Hematopoietic multipotent progenitor cell treated with erythropoietin and hydrocortisone succinate and interleukin-3 and kit ligand, for 15 days (in vitro differentiated cells): ENCODE data around the gene IFNLR1.

Experiments used
- DNase-seq: peaks from one replicate; pipeline ENCODE4 v3.0.0-alpha.2; 2015; ENCODE audit warnings: low spot score

The IFNLR1 gene

DNA sequence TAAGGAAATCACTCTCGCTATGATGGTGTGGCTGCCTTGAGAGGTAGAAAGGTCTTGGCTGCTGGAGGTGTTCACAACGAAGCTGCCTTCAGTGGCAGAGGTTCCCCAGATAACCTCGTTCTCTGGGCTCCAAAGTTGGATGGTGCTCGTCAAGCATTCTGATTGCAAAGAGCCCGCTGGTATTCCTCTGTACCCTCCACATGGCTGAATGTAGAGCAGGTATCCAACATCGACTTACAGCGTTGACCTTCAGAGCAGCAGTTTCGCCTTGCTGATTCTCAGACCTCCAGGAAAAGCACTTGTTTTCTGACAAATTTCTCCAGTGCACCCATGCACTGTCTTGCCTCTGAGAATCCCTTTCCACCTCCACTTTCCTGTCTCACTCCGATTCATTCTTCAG, 39.9 kb downstream of the IFNLR1 start:
- no peak for DNase-seq

DNA sequence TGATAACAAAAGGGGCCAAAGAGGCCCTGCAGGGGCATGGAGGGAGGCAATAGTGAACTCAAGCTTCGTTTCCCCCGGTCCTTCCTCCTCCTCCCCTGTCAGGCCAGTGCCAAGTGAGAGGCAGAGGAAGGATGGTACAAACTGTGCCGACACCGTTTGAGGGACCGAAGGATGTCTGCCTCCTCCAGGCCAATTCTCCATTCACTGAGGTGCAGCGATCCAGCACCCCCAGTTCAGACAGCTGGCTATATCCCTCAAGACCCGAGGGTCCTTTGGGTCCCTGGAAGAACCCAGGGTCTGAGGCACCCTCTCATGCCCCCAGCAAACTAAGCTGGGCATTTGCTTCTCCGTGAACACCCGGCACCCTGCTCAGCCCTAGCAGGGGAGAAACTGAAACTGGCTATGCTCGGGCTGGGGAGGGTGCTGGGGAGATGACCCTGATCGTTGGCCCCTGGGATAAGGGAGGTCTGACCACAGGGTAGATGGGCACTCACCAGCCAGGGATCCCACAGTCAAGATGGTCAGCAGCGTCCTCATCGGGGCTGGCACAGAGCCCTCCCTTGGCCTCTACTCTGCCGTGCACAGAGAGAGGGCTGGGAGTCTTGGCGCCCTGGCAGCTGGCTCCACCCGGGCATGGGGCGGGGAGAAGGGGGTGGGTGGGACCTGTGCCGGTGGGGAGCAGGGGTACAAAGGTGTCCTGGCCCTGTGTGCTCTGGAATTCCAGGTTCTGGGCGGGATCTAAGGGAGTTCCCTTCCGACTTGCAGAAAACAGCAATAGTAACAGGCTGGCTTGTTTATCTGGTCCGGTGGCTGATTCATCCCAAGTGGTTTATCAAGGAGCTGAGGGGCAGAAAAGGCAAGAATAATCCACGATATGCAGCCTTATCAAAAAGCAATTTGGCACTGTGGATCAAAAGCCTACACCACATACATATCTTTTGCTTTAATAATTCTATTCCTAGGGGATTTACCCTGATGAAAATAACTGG, 44.2 kb downstream of the IFNLR1 start, which contains the start of gene IL22RA1:
Gene IL22RA1 (minus strand): TSS at position 595 of the 989 bp plus-strand sequence. CDS start 58 bp downstream, at position 537.
- DNase-seq = no peak

DNA sequence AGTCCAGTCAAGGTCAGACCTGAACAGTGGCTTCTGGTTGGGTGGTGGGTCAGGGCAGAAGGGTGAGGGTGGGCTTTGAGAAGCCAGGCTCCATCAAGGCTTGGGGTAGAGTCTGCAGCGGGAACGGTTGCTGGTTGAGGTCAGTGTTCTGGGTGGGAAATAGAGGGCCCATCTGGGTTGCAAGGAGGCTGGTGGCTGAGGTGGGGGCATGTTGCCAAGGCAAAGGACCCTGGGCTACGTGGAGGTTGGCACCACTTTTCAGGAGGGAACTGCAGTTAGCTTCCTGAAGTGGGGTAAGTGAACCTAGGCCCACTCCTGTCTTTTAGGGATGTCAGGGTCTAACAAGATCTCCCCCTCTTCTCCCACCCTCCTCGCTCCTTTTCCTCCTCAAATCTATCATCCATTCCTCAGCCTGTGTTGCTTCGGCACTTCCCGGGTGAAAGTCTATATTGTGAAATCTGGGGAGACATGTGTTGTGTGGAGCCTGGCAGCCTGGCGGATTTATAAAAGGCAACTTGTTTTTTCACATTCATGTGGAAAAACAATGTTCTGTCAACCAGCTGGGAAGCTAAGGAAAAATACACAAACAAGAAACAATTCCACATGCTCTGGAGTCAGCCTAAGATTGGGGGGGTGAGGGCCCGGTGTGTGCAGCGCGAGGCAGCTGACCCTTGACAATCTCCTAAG, 45.6 kb downstream of the IFNLR1 start:
- no peak for DNase-seq

DNA sequence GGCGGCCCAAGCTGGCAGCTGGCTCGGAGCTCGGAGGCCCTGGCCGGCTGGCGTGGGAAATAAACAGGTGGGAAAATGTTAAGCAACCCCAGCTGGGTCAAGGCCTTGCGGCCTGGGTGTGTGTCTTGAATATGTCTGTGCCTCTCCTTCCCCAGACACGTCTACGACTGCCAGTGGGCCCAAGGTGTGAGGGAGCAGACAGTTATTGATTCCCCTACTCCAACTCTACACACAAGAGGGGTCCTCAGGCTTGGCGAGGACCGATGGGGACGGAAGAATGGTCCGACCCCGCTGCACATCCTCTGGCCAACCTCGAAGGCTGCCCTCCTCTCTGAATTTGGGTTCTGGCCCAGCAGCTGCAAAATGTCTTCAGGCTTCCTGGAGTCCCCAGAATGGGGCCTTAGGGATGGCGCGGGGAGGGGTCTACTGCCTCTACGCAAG, 46.3 kb downstream of the IFNLR1 start:
- no peak for DNase-seq

DNA sequence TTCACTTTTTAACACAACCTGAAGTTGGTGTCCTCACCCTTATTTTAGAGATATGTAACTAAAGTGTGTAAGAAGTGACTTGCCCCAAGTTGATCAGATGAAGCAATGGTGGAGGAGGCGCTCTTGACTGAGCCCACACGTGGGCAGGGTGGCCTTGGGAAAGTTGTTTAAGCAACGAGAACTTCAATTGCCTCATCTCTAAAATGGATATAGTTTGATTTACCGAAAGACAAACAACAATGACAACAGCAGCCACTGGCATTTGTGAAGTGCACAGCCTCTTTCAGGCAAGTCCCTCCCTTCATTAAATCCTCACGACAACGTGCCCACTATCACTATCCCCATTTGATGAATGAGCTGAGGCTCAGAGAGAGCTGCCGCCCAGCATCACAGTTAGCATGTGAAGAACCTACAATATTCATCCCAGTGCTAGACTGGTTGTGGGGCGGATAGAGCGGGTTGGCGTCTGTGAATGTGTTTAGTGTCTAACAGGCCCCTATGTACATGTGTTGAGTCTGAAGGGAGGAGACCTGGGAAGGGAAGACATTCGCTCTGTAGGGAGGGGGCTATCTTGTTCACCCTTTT, 47.2 kb downstream of the IFNLR1 start:
- DNase-seq = no peak

DNA sequence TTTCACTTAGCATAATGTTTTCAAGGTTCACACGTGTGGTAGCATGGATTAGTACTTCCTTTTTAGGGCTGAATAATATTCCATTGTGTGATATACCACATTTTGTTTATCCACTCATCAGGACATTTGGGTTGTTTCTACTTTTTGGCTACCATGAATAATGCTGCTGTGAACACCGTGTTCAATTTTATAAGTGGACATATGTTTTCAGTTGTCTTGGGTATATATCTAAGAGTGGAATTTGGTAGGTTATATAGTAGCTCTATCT, 47.9 kb downstream of the IFNLR1 start:
- DNase-seq = no peak

DNA sequence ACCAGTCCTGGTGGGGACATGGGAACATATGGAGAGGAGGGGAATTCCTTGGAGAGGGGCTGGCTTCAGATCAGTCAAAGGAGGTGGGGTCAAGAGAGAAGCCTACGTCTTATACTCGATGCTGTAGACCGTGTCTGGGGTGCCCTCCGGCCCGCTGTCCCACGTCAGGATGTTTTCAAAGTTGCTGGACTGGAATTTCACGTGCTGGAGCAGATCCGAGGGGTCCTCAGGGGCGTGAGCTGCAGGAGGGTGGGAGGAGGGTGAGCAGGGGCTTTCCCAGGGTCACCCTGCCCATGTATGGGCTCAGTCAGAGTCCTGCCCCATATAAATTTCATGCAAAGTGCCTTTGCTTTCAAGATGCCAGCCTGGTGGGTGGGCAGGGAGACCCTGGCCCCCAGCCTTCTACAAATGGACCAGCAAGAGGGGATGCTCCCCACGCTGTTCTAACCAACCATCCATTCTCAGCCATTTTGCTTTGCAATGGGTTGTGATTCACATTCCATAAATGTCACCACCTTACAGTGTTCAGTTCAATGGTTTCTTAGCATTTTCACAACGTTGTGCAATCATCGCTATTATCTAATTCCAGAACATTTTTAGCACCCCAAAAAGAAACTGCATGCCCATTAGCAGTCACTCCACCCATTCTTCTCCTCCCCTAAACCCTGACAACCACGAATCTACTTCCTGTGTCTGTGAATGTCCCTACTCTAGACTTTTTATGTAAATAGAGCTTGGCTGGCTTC, 48.4 kb downstream of the IFNLR1 start:
- no peak for DNase-seq

DNA sequence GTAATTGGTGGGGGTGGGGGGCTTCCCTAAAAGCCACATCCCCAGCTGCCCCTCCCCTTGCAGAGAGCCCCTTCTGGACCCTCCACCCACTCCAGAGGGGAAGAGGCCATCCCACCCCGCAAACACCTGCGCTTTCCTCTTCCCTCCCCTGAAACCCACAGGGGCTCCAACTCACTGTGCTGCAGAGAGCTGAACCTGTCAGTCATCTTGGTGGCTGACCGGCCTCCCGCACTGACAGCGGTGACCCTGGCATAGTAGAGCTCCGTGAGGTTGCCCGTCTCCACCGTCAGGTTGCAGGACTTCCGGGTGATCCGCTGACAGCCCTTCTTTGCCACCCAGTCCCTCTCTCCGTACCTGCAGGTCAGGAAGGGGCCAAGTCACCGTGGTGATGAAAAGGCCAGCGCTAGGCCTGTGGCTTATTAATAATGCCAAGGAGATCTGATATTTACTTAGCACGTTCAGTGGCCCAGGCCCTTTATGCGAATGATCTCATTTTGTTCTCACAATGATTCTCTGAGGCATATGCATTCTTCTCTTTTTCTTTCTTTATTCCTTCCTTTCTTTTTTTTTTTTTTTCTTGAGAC, 50.0 kb downstream of the IFNLR1 start:
- no peak for DNase-seq

DNA sequence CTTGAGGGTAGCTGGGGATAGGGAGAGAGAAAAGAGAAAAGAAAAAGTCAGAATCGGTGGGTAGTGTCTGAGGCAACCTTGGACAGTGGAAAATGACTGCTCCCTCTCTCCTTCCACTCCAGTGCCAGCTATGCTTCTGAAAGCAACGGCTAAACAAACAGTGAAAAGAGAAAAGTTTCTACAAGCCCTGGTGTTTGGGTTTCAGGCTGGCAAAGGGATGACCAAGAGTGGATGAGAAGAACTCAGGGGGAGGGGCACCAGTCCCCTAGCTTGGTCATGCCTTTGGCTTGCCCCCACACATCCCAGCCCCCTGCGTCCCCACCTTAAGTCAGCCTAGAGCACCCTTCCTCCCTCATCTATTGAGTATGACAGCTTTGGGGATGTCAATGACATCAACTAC, 52.7 kb downstream of the IFNLR1 start:
- no peak for DNase-seq

DNA sequence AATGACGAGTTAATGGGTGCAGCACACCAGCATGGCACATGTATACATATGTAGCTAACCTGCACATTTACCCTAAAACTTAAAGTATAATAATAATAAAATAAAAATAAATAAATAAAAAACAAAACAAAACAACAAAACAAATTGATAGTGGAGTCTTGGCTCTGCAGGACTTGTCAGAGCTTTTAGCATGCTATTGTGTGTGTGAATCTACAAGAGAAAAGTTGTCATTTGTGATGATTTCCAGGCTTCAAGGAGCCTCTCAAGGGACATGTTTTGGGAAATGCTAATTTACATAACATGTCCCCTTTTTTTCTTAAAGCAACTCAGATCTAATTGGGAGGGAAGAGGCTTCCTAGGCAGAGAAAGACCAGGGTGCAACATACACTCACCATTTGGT, 53.3 kb downstream of the IFNLR1 start:
- no peak for DNase-seq

DNA sequence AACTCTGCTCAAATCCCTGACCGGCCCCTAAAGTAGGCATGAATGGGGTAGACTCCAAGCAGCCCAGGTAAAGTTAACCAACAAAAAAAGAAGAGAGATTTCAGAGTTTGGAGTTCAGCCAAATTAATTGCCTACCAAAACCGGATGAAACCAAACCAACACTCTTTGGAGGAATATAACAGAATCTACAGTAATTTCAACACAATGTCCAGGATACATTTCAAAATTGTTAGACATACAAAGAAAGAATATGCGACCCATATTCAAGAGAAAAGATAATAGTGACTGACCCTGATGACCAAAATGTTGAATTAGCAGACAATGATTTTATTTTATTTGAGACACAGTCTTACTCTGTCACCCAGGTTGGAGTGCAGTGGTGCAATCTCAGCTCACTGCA, 56.7 kb downstream of the IFNLR1 start:
- DNase-seq = no peak

DNA sequence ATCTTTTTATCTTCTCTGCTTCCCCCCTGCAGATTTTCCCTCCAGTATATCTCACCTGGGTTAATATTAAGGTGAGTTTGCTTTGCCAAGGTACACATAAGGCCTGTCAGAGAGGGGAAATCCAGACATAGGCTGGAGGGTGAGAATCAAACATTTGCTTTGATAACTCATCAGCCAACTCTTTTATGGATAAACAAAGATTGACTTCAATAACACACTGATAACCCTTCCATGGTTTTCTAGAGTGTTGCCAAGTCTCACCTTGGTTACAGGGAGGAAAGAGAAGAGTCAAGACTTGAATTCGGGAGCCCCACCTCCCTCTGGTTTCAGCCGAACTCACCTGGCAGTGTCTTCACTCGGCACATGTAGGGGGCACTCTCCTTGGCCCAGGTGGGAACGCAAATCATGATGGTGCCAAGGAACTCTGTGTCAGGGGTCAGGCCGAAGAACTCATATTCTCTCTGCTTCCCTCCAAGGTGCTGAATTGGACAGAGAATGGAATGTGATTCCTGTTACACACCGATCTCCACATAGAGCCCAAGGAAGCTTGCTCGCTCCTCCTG, 59.2 kb downstream of the IFNLR1 start:
- DNase-seq = no peak

DNA sequence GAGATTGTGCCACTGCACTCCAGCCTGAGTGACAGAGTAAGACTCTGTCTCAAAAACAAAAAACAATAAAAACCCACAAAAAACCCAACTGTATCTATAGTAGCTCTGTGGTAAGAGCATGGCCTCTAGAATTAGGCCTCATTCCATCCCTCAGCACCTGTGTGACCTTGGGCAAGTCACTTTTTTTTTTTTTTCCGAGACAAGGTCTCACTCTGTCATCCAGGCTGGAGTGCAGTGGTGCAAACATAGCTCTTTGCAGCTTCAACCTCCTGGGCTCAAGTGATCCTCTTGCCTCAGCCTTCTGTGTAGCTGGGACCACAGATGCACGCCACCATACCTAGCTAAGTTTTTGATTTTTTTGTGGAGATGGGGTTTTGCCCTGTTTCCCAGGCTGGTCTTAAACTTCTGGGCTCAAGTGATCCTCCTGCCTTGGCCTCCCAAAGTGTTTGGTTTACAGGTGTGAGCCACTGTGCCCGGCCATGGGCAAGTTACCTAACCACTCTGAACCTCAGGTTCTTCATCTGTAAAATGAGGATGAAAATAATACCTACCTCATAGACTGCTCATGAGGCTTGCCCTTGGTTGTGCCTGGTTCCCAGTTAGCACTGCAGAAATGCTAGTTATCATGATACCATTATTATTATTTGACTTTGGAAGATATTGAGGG, 59.8 kb downstream of the IFNLR1 start:
- DNase-seq = no peak

DNA sequence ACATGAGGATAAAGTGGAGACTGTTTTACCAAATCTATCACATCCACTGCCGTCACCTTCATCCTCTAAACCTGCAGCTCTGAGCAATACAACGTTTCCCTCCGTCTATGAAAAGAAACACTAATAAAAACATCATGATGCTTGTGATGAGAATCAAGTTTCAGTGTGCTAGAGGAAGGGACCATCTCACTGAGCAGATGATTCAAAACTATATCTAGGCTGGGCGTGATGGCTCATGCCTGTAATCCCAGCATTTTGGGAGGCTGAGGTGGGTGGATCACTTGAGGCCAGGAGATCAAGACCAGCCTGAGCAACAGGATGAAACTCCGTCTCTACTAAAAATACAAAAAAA, 60.4 kb downstream of the IFNLR1 start:
- DNase-seq = no peak

DNA sequence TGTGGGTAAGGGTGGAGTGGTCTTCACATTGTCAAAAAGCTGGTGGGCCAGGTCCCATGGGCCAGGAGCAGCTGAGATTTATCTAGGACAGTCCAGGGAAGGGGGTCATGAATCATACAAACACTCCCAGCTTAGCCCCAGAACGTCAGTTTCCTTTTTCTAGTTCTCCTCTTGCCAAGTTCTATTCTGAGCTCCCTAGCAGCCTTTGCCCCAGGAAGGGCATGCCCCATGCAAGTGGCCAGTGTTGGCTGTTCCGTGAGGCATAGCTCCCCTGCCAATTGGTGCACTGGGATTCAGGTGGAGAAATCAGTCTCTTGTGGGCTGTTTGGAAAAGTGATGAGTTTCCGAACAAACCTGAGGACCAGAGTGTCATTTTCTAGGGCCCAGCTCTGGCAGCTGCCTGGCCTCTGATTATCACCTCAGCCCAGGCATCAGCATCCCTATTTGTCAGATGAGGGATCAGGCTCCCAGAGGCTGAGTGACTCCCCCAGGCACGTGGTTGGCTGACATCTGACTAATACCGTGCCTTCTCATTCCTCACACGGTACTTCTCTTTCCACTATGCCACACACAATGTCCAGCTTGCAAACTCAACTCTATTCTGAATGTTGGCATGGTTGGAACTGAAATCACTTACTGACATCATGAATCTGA, 60.9 kb downstream of the IFNLR1 start:
- DNase-seq = no peak

DNA sequence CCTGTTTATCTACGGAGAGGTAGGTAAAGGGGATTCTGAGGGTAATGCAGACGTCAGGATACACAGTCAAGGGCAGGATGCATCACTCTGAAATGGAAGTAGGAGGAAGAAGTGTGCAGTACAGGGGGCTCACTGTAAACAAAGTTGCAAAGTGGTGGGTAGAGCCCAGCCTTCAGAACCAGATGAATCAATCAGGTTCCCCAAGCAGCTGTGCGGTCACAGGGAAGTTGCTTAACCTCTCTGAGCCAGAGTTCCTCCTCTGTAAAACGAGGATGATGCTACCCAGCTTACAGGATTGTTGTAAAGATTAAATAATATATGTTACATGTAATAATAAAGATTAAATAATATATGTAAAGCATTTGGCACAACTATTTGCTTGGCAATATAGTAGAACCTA, 61.6 kb downstream of the IFNLR1 start:
- DNase-seq = no peak

DNA sequence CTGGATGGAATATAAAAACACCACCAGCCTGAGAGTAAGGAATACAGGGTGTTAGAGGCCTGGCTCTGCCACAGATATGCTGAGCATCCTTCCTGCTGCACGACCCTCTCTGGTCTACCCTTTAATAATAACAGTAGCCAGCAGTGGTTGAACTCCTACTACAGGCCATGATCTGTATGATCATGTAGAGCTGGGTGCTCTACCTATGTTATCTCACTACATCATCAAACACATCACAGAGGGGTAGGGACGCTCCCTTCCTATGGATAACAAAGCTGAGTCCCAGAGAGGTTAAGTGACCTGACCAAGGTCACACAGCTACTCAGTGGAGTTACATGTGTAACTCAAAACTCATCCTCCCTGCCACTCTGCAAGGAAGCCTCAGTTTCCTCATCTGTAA, 62.1 kb downstream of the IFNLR1 start:
- no peak for DNase-seq

DNA sequence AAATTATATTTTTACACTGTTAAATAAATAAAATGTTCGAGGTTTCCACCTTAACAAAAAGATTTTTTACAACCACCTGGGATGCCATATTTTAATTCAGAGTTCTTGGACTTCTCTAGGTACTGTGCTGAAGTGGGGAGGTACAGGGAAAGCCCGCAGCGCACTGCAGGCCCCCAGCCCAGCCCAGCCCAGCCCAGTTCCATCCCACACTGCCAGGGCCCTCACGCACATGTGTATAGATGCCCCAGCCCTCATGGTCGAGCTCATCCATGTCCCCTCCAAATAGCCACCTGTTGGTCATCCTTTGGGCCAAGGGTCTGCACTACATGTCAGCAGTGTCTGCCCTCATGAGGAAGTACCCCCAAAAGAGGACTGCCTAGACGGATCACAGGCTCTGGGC, 63.5 kb downstream of the IFNLR1 start:
- DNase-seq = no peak

DNA sequence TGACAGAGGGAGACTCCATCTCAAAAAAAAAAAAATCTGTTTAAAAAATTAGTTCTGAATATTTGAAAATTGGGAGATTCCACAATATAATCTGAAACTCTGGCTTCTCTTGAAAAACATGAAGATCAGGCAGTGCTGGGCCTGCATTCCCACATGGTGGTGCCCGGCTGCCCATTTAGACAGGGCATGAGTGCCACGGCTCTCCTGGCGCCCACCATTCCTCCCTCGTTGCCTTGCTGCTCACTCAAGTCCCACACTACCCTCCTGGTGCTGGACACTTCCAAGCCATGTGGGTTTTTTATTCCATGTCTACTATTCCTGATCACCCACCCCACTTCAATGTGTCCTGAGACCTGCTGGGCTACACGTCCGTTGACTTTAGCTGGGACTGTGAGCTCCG, 64.3 kb downstream of the IFNLR1 start:
- no peak for DNase-seq

DNA sequence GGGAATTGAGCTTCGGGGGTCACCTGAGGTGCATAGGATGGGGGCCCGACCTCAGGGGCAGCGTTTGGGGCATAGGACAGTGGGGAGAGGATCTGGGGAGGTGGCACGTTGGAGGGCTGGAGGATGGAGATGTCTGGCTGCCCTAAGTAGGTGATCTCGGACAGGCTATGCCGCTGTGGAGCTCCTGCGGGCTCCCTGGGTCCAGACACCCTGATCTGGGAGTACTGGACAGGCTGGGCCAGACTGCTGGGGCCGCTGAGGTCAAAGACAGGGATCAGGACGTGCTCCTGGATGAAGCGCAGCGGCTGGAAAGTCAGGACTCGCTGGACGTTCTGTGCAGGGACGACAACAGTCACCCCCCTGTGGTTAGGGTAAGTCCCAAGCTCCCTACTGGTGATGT, 65.7 kb downstream of the IFNLR1 start:
- no peak for DNase-seq

DNA sequence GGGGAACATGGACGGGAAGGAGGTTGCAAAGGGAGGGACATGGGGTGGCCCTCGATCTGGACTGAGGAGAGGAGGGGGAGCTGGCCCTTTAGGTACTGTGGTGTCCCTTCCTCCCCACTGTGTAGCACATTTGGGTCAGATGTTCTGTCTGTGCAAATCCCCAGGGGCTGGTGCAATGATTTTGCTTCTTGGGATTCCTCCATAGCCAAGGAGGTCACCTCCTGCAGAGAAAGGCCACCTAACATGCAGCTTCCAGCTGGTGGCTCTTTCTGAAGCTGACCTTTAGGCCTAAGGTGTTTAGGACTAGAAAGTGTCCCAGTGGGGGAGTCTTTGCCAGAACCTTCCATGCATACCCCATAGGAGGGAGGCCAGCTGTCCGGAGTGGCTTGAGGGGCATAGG, 66.1 kb downstream of the IFNLR1 start:
- no peak for DNase-seq
